22Rv1 (cell line): ENCODE results near the gene AGAP1.

ENCODE experiments used
- CTCF ChIP-seq: fragments of 450-650 bp; IDR thresholded peaks from 2 replicates; pipeline ENCODE4 v1.5.1; 2017; ENCODE audit warnings: mild to moderate bottlenecking
- ZFX ChIP-seq: fragments of 450-650 bp; IDR thresholded peaks from 2 replicates; pipeline ENCODE4 v1.6.1; 2017; ENCODE audit warnings: antibody characterized with exemption, borderline replicate concordance

- TF ChIP-seq CTCF = peak; percentile 83
- no peak for TF ChIP-seq ZFX
Observed at GRCh38 chr2:236176417-236176816, 682.6 kb downstream of the AGAP1 start.
